Transverse colon (tissue), 4 donors: Measurements from ENCODE around the gene VASH2. TPM values are rescaled to one million over a fixed set of nuclear protein-coding genes. Genes with fewer than 3 reads are reported as not detected.

Source experiments
- DNase-seq: peaks from one replicate; pipeline ENCODE4 v3.0.0-alpha.2; 2019
- H3K27ac ChIP-seq, 4 donors: fragments of 200-600 bp; sonication (generic); 2 replicates each; pipeline ENCODE4 v1.5.1; 2016 to 2018; ENCODE audit warnings: inconsistent platforms in 4 of 4
- H3K27me3 ChIP-seq: fragments of 200-600 bp; sonication (generic); 2 replicates; pipeline ENCODE4 v1.5.1; 2017; ENCODE audit warnings: inconsistent platforms
- H3K36me3 ChIP-seq, 4 donors: fragments of 200-600 bp; sonication (generic); 2 replicates each; pipeline ENCODE4 v1.5.1; 2017 to 2019; ENCODE audit warnings: inconsistent platforms in 4 of 4
- H3K4me1 ChIP-seq, 4 donors: fragments of 200-600 bp; sonication (generic); 2 replicates each; pipeline ENCODE4 v1.5.1; 2017 to 2020; ENCODE audit warnings: inconsistent platforms in 4 of 4
- H3K4me3 ChIP-seq, 4 donors: fragments of 200-600 bp; sonication (generic); 1 replicate in 1 of 4; 2 replicates in 3 of 4; pipeline versions ENCODE4 v1.5.1 to v1.6.1; 2017 to 2019; ENCODE audit warnings: inconsistent platforms in 4 of 4
- H3K9me3 ChIP-seq, 2 donors: fragments of 200-600 bp; sonication (generic); 2 replicates each; pipeline ENCODE4 v1.5.1; 2017 to 2019; ENCODE audit warnings: inconsistent platforms in 2 of 2
- CTCF ChIP-seq, 5 experiments: fragments of 200-600 bp in 3 of 5; fragments of 450-650 bp in 2 of 5; sonication (generic) in 3 of 5; IDR thresholded peaks; 1 replicate in 2 of 5; 2 replicates in 3 of 5; pipeline ENCODE4 v1.5.1; 2016 to 2017; ENCODE audit warnings: antibody characterized with exemption in 5 of 5, inconsistent platforms in 3 of 5, mild to moderate bottlenecking in 2 of 5, moderate library complexity in 1 of 5
- EP300 ChIP-seq: sonication (generic); formaldehyde crosslinking; IDR thresholded peaks from one replicate; pipeline ENCODE4 v1.6.1; 2017; ENCODE audit warnings: antibody characterized with exemption, low read depth
- POLR2A ChIP-seq: fragments of 450-650 bp; IDR thresholded peaks from one replicate; pipeline ENCODE4 v1.6.1; 2016; ENCODE audit warnings: antibody characterized with exemption, mild to moderate bottlenecking, moderate library complexity
- POLR2AphosphoS5 ChIP-seq, 3 donors: sonication (generic); formaldehyde crosslinking; IDR thresholded peaks; one replicate each; pipeline ENCODE4 v1.6.1; 2016; ENCODE audit warnings: antibody characterized with exemption in 3 of 3
- WGBS, 2 donors: methylation state at CpG; one replicate each; pipeline ENCODE4 v1.1.5; 2018; ENCODE audit warnings: low coverage in 1 of 2; 5-methylcytosine and 5-hydroxymethylcytosine counted together
- in situ Hi-C, 4 donors: fragments of 200-750 bp; cut with MboI; loops; one replicate each; pipeline versions ENCODE4 v1.15.0 to v1.15.1; 2017; ENCODE audit warnings: low sequenced_read_pairs in 3 of 4, low pct_ligation_motif_present in 1 of 4, low pct_unique_long_range_greater_than_20kb in 1 of 4
- intact Hi-C: fragments of 100-400 bp; cut with DNase I; formaldehyde crosslinking; loops from one replicate; pipeline ENCODE4 v1.15.1; 2023; ENCODE audit warnings: low total_unique reads
- total RNA-seq, 4 donors: library from RNA; depleted of rRNA; stranded (reverse); fragments of >200 nt; gene quantifications; one replicate each; pipeline ENCODE4 v1.1.0, GENCODE V29; 2016

Gene VASH2
- total RNA-seq, 4 donors from 2014 or later: 1.1 to 1.7 TPM; not detected in 2

GRCh38 chr1:212945463-212946160, 4.7 kb upstream of the VASH2 start:
- intact Hi-C loops: no loop called here
- H3K36me3 ChIP-seq: no peaks in the 10 kb centered on the region
- no peak overlapping the region for H3K4me3 ChIP-seq
- H3K27ac ChIP-seq: no peak overlapping the region
- in situ Hi-C loops: no loop called here
- no peak for DNase-seq
- no peaks in the 10 kb centered on the region for H3K9me3 ChIP-seq
- WGBS, 2 donors: 89 to 91% methylated on average over 4 of the region's 4 CpGs
- H3K4me1 ChIP-seq: peaks cover 0 to 9% (median 2%) of the 10 kb centered on the region in 4 donors
- TF ChIP-seq EP300: no peak
- no peak for TF ChIP-seq CTCF (IDR thresholded peaks at IDR 0.05)
- no peak for TF ChIP-seq POLR2AphosphoS5 (IDR thresholded peaks at IDR 0.05)
- no peak for TF ChIP-seq POLR2A
- H3K27me3 ChIP-seq: peaks cover 20% of the 10 kb centered on the region

GRCh38 chr1:212946872-212947271, 3.5 kb upstream of the VASH2 start:
- no peak for TF ChIP-seq POLR2AphosphoS5 (IDR thresholded peaks at IDR 0.05)
- no peak for TF ChIP-seq POLR2A
- DNase-seq: no peak
- Histone ChIP-seq H3K36me3 (no peaks in the 10 kb centered on the region), H3K4me3 (no peak overlapping the region), H3K27me3 (peaks cover 32% of the 10 kb centered on the region), H3K9me3 (no peaks in the 10 kb centered on the region), H3K4me1 (peaks cover 0 to 20% (median 10%) of the 10 kb centered on the region in 4 donors), H3K27ac (no peak overlapping the region)
- intact Hi-C loops (no loop called here), in situ Hi-C loops (no loop called here)

GRCh38 chr1:212949771-212950170, 570 bp upstream of the VASH2 start:
- WGBS, 2 donors: 24 to 40% methylated on average over 2 of the region's 2 CpGs
- DNase-seq: no peak
- TF ChIP-seq CTCF (IDR thresholded peaks at IDR 0.05) (no peak), POLR2A (no peak), EP300 (no peak), POLR2AphosphoS5 (IDR thresholded peaks at IDR 0.05) (no peak)
- Histone ChIP-seq H3K4me3 (peak overlapping the region in 2 of 4 donors; percentile 34 to 67), H3K27ac (no peak overlapping the region), H3K9me3 (no peaks in the 10 kb centered on the region), H3K4me1 (peaks cover 0 to 31% (median 10%) of the 10 kb centered on the region in 4 donors), H3K36me3 (no peaks in the 10 kb centered on the region), H3K27me3 (peaks cover 46% of the 10 kb centered on the region)
- intact Hi-C loops (no loop called here), in situ Hi-C loops (no loop called here)

GRCh38 chr1:212951126-212951946, 995 bp downstream of the VASH2 start:
- Histone ChIP-seq H3K27me3 (peaks cover 46% of the 10 kb centered on the region), H3K4me1 (peaks cover 0 to 31% (median 10%) of the 10 kb centered on the region in 4 donors), H3K4me3 (peak overlapping the region; percentile 34 to 67 (median 42)), H3K27ac (peak overlapping the region in 1 of 4 donors; percentile 14), H3K9me3 (no peaks in the 10 kb centered on the region), H3K36me3 (no peaks in the 10 kb centered on the region)
- in situ Hi-C loops: no loop called here
- no peak for DNase-seq
- 13% methylated on average over 29 of the region's 72 CpGs; no CpG with 5 or more reads in 1 of the 2 donors for WGBS, 2 donors
- intact Hi-C loops: no loop called here
- TF ChIP-seq POLR2AphosphoS5 (IDR thresholded peaks at IDR 0.05) (no peak), CTCF (IDR thresholded peaks at IDR 0.05) (no peak), POLR2A (no peak), EP300 (no peak)
